Jurkat, Clone E6-1 (cell line): ENCODE data around the gene NTNG2. TPM values are rescaled to one million over a fixed set of nuclear protein-coding genes. Genes with fewer than 3 reads are reported as not detected.
A peak's percentile ranks its signal among the peaks of the same experiment; 100 is the strongest.
"Not testable (repeated sequence)": the region's sequence is repeated elsewhere in the genome, so short reads cannot be mapped to it uniquely, and the experiment has no call there.

ENCODE experiments used
- DNase-seq: peaks from one replicate; pipeline ENCODE4 v3.0.0-alpha.2; 2011; ENCODE audit warnings: low read depth, low spot score
- H3K4me3 ChIP-seq: 2 replicates; pipeline ENCODE4 v1.5.1; 2011; ENCODE audit warnings: mild to moderate bottlenecking, low read length, control low read depth, moderate library complexity
- polyA plus RNA-seq: library from polyadenylated mRNA; unstranded; fragments of >200 nt; gene quantifications from one replicate; pipeline ENCODE4 v1.2.1, GENCODE V29; 2012; ENCODE audit warnings: missing spikeins; ENCODE audit not compliant: insufficient read length, insufficient read depth

Gene NTNG2, protein sequence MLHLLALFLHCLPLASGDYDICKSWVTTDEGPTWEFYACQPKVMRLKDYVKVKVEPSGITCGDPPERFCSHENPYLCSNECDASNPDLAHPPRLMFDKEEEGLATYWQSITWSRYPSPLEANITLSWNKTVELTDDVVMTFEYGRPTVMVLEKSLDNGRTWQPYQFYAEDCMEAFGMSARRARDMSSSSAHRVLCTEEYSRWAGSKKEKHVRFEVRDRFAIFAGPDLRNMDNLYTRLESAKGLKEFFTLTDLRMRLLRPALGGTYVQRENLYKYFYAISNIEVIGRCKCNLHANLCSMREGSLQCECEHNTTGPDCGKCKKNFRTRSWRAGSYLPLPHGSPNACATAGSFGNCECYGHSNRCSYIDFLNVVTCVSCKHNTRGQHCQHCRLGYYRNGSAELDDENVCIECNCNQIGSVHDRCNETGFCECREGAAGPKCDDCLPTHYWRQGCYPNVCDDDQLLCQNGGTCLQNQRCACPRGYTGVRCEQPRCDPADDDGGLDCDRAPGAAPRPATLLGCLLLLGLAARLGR
- 3.5 TPM for polyA plus RNA-seq

DNA sequence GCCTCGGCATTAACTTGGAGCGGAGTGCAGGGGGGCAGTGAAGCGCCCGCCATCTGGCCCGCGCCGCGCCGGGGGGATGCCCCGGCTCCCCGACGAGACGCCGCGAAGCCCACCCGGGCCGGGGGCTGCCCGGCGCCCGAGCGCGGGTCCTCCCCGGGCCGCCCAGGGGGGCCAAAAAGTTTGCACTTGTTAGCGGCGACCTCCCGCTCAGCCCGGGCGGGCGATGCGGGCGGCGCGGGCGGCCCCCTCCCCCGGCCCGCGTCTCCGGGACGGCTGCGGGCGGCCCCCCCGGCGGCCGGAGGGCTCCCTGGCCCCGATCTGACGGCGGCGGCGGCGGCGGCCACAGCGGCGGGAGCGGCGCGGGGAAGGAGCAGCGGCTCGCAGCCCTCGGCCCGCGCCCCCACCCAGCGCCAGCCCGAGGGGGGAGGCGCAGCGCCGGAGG is at the start of gene NTNG2:
TSS of gene NTNG2 (plus strand) at position 316 of the 442 bp plus-strand sequence. CDS start 4,774 bp downstream, outside the sequence.
- no peak for DNase-seq
- peak within 1 kb of the TSS; percentile 68 for H3K4me3 ChIP-seq

DNA sequence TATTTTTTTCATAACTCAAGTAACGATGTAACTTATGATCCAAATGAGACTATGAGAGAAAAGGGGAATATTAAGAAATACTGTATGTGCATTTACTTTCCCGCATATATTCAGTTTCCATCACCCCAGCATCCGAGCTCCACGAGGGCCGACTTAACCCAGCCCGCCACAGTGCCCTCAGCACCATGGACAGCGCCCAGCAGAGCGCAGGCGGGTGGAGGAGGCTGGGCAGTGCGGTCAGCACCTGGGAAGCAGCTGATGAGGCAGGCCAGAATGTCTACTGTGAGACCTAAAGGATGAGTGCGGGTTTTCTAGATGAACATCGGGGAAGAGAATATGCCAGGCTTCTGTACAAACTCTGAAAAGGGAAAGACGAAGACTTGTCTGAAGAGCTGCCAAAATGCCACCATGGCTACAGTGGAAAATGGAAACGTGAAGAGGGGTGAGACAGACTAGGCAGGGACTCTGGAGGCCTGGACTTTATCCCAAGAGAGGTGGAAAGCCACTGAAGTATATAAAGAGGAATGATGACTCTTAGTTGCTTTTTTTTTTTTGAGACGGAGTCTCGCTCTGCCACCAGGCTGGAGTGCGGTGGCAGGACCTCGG is 47.7 kb upstream of the NTNG2 start:
- no peak overlapping the region for H3K4me3 ChIP-seq
- DNase-seq, result no peak

DNA sequence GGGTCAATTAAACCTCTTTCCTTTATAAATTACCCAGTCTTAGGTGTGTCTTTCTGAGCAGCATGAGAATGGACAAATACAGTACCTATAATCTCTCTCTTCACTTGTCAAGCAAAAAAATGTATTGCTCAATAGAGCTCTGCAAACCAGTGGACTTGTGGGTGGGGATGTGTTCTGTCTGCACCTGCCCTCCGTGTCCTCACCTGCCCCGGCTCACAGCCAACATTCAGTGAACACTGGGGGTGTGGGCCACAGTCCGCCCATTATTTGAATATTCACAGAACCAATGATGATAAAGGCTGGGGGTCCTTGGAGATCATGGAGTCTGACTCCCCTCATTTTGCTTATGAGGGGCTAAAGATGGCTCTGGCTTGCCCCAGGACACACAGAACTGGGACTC is 45.3 kb upstream of the NTNG2 start:
- no peak for DNase-seq
- H3K4me3 ChIP-seq, result no peak overlapping the region

DNA sequence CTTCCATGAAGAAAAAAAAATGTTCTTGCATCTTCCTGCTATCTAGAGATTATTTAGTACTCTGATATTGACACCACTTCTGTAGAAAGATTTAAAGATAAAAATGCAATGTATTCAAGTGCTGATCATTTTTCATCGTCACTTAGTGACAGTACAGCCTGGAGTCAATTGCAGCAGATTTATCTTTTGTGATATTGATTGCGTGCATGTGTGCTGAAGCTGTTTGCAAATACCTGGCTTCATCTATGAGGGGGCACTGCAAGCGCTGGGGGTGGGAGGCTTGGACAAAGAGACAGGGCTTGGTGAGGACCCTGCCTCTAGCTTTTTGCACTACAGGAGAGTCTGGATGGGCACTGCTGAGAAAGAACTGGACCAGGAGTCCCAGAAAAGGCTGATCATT is 44.2 kb upstream of the NTNG2 start:
- H3K4me3 ChIP-seq, result no peak overlapping the region
- no peak for DNase-seq

DNA sequence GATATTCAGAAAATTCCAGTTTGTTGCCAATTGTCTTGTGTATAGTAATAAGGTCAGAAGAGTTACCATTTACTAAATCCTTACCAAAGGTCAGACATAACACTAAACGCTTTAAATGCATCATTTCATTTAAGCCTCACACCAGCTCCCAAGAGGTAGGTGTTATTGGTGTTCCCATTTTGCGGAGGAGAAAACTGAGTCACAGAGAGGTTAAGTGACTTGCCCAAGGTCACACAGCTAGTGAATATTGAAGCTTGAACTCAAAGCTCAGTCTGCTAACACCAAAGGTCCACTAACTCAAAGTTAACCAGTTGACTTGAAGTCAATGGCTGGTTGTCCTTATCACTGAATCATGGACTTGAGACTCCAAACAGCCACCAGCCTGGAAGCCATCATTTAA is 40.8 kb upstream of the NTNG2 start:
- no peak for DNase-seq
- H3K4me3 ChIP-seq, result no peak overlapping the region

DNA sequence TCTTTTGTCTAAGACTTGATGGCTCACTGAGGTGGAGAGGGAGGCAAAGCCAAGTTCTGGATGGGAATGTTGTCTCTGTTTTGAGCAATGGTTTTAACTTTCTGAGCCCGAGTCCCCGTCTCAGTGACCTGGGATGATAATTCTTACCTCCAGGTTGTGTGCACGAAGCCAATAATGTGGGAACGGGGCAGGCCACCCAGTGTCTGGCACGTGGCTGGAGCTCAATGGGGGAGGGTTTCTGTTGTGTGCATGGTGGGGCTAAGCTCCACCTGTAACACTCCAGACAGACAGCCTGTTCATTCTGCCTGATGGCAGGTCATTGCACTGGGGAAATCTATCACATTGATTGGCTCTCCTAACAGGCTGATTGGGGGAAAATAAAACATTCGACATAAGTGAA is 37.1 kb upstream of the NTNG2 start:
- DNase-seq, result no peak
- H3K4me3 ChIP-seq, result no peak overlapping the region

DNA sequence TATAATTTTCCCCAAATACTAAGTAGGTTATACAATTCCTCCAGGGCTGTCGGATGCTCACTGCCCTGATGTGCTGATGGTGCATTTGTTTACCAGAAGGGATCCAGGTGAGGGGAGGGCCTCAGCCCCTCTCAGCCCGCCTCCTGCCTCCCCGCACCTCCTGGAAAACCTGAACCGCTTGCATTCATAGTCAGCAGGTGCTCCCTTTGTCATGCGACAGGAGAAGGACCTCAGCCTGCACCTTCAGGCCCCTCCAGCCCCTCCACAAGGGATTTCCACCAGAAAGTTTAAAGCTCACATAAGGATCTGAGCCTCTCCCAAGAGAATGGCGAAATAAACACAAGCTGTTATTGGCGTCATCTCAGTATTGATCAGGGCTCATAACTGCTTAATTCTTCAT is 36.5 kb upstream of the NTNG2 start:
- no peak overlapping the region for H3K4me3 ChIP-seq

DNA sequence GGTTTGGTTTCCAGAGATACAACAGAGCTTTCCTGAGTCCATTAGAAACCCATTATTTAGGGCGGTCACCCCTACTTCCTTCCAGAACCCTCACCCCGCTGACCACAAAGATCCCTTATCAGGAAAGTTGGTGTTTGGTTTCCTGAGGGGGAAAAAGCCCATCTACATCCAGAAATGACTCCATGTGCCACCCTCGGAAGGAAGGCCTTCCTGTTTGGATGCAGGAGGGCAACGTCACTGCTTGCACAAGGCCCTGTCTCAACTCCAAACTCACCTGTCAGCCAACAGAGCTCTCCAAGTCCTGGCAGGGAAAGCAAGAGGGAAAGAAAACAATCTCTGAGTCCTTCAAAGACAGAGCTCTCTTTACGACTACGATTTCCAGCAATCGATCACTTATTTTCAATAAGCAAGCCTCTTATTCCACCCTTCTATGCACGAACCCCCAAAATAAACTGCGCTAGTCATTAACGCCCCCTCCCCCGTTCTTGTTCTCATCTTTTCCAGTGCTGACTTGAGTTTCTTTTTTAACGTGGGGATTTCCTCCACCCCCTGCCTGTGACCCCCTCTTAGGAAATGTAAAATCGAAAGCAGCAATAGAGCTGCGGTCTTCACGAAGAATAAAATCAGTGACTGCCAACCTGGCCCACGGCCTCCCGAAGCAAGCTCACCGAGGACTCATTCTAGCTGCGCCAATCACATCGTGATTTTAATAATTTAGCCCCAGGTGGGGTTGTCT is 35.7 kb upstream of the NTNG2 start:
- H3K4me3 ChIP-seq, result no peak overlapping the region
- DNase-seq, result no peak

More for the DNA sequence above, 36.5 kb upstream of the NTNG2 start:
- no peak for DNase-seq

DNA sequence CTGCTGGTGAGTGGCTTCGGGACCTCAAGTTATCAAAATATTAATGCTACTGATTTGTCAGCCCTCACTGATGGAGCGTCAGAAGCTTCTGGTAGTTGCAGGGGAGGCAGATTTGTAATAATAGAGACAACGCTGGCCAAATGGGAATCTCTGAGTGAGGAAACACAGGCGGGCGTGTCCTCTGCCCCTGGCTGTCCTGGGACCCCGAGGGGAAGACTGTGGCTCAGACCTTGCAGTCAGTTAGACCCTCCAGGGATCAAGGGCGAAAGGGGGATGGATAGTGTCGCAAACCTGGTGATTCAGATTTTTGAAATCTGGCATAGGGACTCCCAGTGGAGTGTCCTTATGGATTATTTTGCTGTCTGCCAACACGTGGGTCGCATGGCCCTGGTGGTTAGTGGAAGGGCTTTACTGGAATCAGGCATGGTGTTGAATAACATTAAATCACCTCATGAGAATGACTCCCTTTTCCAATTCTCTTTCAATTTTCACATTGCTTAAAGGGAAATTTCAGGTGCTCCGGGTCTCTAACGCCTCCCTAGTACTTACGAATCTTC is 35.1 kb upstream of the NTNG2 start:
- DNase-seq, result no peak
- no peak overlapping the region for H3K4me3 ChIP-seq

DNA sequence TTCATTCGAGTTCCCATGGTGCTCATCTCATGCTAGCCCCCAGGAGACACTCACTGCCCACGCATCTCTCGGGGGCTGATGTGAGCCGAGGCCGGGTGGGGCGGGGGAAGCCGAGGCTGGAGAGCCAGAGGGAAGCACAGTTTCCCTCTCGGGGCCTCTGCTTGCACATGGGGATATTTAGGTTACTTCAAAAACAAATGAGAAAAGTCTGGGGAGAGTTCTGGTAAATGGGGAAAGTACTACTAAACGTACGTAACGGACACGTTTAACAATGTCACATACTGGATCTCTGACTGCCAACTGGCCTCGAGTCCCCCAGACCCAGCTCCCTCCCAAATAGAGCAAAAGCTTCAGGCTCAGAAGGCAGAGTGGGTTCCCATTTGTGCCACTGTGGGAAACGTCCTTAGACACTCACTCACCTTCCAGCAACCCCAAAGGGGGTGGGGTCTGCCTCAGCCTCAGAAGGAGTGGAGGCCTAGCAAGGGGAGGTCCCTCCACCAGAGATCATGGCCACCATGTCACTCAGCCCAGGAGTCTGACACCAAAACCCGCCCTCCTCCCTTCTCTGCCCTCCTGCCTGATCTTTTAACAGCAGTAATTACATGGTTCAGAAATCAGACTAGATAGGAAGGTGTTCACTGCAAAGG is 33.8 kb upstream of the NTNG2 start:
- H3K4me3 ChIP-seq, result no peak overlapping the region
- DNase-seq, result no peak

DNA sequence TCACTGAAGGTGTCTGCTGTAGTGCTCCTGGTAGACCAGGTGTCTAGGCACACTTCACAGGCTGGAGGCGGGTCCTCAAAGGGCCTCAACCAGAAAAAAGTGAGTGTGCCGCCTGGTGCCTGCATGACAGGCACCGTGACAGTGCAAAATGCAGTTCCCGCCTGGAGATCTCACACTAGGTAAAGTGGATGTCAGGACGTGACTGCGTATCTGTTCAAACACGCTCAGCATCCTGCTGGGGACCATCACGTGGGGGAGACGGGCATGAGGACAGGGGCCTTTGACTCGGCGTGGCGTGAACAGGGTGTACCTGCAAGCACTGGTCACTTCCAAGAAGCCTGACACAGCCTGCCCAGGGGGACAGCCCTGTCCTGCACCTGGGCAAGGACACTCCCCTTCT is 32.3 kb upstream of the NTNG2 start:
- H3K4me3 ChIP-seq, result no peak overlapping the region
- DNase-seq, result no peak

DNA sequence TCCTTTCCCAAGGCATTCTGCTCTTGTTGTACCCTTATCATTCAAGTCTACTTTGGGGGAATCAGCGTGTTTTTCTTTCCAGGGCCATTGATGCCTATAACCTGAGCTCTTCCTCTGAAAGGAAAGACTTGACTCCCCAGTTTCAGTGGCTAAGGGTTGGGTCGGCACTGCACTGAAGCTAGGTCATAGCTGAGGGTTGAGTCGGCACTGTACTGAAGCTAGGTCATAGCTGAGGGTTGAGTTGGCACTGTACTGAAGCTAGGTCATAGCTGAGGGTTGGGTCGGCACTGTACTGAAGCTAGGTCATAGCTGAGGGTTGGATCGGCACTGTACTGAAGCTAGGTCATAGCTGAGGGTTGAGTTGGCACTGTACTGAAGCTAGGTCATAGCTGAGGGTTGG is 27.8 kb upstream of the NTNG2 start:
- not testable (repeated sequence) for H3K4me3 ChIP-seq, DNase-seq

DNA sequence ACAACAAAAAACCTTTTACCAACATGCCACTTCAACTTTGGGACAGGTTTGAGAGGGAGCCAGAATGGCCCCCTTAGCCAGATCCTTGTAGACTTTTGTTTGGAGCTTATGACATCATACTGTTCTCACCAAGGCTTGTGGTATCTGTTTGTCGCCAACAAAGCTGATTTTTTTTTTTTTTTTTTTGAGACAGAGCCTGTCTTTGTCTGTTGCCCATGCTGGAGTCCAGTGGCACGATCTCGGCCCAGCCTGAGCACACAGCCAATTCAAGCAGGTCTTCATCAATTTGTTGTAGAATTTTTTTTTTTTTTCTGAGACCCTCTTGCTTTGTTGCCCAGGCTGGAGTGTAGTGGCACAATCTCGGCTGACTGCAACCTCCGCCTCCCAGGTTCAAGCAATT is 26.4 kb upstream of the NTNG2 start:
- H3K4me3 ChIP-seq, result no peak overlapping the region
- no peak for DNase-seq

DNA sequence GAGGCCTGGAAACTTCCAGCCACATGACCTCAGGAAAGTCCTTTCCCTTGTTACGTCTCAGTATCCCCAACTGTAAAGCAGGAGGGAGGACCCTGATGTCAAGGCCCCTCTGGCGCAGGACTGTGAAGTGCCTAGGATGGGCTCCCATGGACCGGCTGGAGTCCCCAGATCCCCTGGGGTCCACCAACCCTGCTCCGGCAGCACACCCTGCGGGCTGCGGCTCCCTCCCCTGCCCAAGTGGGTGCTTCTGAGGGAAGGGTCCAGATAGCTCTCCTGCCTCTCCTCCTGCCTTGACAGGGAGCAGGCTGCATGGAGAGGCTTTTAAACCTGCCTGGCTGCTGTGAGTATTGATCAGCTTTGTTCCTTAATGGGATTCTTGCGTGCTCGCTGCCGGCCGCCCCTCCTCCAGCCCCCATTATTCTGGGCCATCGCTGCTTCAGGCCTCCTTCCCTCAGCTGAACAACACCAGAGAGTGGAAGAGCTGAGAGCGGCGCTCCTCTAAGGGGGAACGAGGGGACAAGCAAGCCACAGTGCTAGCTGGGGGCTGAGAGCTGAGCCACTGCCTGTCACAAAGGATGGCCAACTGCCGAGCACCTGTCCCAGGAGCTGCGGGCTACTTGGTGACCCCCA is 25.6 kb upstream of the NTNG2 start:
- no peak overlapping the region for H3K4me3 ChIP-seq
- DNase-seq, result no peak

DNA sequence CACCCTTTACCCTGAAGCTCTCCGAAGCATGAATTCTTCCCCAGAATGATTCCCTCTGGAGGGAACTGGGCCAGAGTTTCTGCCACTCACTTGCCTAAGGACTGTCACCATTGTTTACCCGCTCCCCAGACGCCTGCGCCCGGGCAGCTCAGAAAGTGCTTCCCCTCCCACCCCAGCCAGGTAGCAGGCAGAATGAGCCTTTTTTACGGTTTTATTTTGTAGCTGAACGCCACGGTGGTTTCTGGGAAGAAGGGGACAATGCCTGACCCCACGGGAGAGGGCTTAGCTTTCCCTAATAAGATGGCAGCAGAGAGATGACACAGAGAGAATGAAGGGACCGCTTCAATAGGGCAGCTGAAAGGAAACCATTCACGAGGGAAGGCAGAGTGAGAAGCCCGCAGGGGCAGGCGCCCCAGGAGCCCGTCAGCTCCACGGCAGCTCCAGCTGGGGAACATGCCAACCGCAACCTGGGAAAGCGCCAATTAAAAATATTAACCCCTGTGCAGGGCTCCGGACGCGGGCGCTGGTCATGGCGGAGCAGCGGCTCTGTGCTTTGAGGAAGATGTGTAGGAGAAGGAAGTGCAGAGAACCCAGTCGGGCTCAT is 20.4 kb upstream of the NTNG2 start:
- no peak overlapping the region for H3K4me3 ChIP-seq
- DNase-seq, result no peak

DNA sequence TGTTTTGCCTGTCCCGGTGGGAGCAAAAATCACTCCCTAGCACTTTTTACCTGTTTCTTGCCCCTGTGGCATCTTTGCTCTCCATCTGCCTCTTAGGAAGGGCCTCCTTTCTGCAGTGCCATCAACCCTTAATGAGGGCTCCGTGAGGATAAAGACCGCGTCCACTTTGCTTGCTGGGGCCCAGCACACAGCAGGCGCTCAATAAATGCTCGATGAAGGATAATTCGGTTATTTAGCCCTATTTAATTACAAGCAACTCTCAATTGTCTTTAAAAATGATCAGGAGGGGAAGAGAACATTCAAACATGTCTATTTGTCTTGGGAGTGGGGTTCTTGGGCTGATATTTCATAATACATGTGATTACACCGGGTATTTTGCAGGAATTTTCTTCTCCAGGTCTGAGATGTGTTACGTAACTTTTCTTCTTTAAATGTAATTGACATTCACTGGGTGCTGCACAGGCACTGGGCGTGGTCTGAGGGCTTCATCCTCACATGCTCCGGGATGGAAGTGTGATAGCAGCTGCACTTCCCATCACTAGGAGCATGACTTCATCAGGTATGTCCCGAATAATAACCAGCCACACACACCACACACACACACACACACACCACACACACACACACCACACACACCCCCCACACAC is 19.8 kb upstream of the NTNG2 start:
- no peak overlapping the region for H3K4me3 ChIP-seq
- no peak for DNase-seq

DNA sequence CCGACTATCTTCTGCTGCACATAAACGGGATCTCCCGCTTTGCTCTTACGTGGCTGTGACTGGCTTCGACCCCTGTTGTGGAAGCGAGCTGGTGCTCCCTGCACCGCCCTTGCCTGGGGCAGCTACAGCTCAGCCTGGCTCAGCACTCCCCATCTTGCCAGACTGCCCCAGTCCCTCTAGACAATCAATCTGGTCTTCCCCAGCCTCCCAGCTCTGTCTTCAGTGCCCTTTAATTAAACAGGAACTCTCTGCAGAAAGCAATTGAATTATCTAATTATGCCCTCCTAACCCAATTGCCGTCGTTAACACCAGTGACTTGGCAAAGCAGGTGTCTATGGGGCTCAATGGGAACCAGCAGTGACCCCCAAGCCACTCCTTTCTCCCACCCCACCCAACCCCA is 18.9 kb upstream of the NTNG2 start:
- no peak overlapping the region for H3K4me3 ChIP-seq
- no peak for DNase-seq

DNA sequence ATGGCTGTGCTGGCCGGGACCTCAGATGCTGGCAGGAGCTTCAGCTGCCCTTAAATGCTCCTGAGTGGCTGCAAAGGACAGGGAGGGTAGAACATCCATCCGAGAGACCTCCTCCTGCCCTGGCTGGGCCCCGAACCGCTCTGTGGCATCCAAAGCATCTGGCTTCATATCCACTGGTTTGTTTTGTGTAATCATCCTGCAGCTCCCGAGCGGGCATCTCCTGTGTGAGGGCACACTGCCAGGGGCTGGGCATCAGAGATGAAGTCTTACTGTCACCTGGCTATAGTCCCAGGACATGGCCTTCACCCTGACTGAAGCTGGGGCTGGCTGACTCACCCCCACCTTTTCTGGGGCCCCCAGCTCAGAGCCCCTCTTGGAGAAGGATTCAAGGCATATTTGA is 18.5 kb upstream of the NTNG2 start:
- no peak overlapping the region for H3K4me3 ChIP-seq
- no peak for DNase-seq
